Measurements from ENCODE around the gene CGB1.
"Not testable (repeated sequence)": the region's sequence is repeated elsewhere in the genome, so short reads cannot be mapped to it uniquely, and the experiment has no call there.

DNA sequence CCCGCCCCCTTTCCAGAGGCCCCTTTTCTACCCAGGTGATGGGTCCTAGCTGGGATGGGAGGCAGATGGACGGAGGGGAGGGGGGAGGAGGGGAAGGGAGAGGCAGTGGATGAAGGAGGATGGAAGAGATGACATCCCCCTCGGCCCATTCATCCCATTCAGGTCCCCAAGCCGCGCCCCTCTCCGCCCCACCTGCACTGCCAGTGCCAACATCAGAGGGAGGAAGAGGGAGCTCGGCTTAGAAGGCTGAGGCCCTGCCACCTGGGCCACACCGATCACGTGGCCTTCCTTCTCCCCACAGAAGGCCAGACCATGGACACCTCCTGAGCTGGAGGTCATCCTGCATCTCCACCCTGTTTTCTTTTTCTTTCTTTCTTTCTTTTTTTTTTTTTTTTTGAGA lies 8.0 kb downstream of the CGB1 start:
- TF ChIP-seq, protein P1, sequence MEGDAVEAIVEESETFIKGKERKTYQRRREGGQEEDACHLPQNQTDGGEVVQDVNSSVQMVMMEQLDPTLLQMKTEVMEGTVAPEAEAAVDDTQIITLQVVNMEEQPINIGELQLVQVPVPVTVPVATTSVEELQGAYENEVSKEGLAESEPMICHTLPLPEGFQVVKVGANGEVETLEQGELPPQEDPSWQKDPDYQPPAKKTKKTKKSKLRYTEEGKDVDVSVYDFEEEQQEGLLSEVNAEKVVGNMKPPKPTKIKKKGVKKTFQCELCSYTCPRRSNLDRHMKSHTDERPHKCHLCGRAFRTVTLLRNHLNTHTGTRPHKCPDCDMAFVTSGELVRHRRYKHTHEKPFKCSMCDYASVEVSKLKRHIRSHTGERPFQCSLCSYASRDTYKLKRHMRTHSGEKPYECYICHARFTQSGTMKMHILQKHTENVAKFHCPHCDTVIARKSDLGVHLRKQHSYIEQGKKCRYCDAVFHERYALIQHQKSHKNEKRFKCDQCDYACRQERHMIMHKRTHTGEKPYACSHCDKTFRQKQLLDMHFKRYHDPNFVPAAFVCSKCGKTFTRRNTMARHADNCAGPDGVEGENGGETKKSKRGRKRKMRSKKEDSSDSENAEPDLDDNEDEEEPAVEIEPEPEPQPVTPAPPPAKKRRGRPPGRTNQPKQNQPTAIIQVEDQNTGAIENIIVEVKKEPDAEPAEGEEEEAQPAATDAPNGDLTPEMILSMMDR (conservative IDR thresholded peaks at IDR 0.05 in 1 of 2, IDR thresholded peaks at IDR 0.05 in 1 of 2; ENCODE audit: low read depth in 1 of 2, low read length in 2 of 2): not testable (repeated sequence)
- TF ChIP-seq EZH2 (IDR thresholded peaks at IDR 0.05; ENCODE audit: low read length, missing control alignments): not testable (repeated sequence)
